ENCODE results near the gene BARHL2.

BARHL2 gene

GRCh38 chr1:90717665-90718410 is 736 bp upstream of the BARHL2 start:
- Histone ChIP-seq H3K27ac (ENCODE audit: low read length) (no peak overlapping the region), H3K4me1 (ENCODE audit: control insufficient read depth, insufficient read depth, low read length) (peaks cover 4% of the 10 kb centered on the region), H3K36me3 (ENCODE audit: control insufficient read depth, insufficient read depth, low read length) (no peaks in the 10 kb centered on the region), H3K9me3 (ENCODE audit: control insufficient read depth, insufficient read depth, low read length) (no peaks in the 10 kb centered on the region), H3K4me3 (ENCODE audit: low read length) (peak overlapping the region; percentile 32; the same call in 1 of the 2 replicates), H3K27me3 (ENCODE audit: control insufficient read depth, insufficient read depth, low read length) (peaks cover 79% of the 10 kb centered on the region)
- no CpG with 5 or more reads among the region's 94 CpGs for WGBS (ENCODE audit: insufficient coverage, insufficient read length)
- no peak for DNase-seq (ENCODE audit: low read depth, low spot score)

GRCh38 chr1:90717356-90717664 is 208 bp upstream of the BARHL2 start:
- no peak for DNase-seq (ENCODE audit: low read depth, low spot score)
- Histone ChIP-seq H3K4me3 (ENCODE audit: low read length) (peak overlapping the region; percentile 32; the same call in 1 of the 2 replicates), H3K4me1 (ENCODE audit: control insufficient read depth, insufficient read depth, low read length) (peaks cover 4% of the 10 kb centered on the region), H3K36me3 (ENCODE audit: control insufficient read depth, insufficient read depth, low read length) (no peaks in the 10 kb centered on the region), H3K27me3 (ENCODE audit: control insufficient read depth, insufficient read depth, low read length) (peaks cover 79% of the 10 kb centered on the region), H3K9me3 (ENCODE audit: control insufficient read depth, insufficient read depth, low read length) (no peaks in the 10 kb centered on the region), H3K27ac (ENCODE audit: low read length) (no peak overlapping the region)
- no CpG with 5 or more reads among the region's 37 CpGs for WGBS (ENCODE audit: insufficient coverage, insufficient read length)

- H3K9me3 ChIP-seq (ENCODE audit: control insufficient read depth, insufficient read depth, low read length), result no peaks in the 10 kb centered on the region
- no peak overlapping the region for H3K4me3 ChIP-seq (ENCODE audit: low read length)
- no peaks in the 10 kb centered on the region for H3K36me3 ChIP-seq (ENCODE audit: control insufficient read depth, insufficient read depth, low read length)
- H3K4me1 ChIP-seq (ENCODE audit: control insufficient read depth, insufficient read depth, low read length), result peaks cover 6% of the 10 kb centered on the region
- H3K27me3 ChIP-seq (ENCODE audit: control insufficient read depth, insufficient read depth, low read length), result peaks cover 83% of the 10 kb centered on the region
- DNase-seq (ENCODE audit: low read depth, low spot score), result no peak
- H3K27ac ChIP-seq (ENCODE audit: low read length), result no peak overlapping the region
- no CpG with 5 or more reads among the region's 15 CpGs for WGBS (ENCODE audit: insufficient coverage, insufficient read length)
Measured at GRCh38 chr1:90716243-90716551, 905 bp downstream of the BARHL2 start.

GRCh38 chr1:90715309-90715708 is 1.8 kb downstream of the BARHL2 start:
- Histone ChIP-seq H3K27me3 (ENCODE audit: control insufficient read depth, insufficient read depth, low read length) (peaks cover 86% of the 10 kb centered on the region), H3K36me3 (ENCODE audit: control insufficient read depth, insufficient read depth, low read length) (no peaks in the 10 kb centered on the region)
- no CpG with 5 or more reads among the region's 5 CpGs for whole genome bisulfite sequencing (ENCODE audit: insufficient coverage, insufficient read length)

GRCh38 chr1:90714521-90714951 is 2.6 kb downstream of the BARHL2 start:
- Histone ChIP-seq H3K27me3 (ENCODE audit: control insufficient read depth, insufficient read depth, low read length) (peaks cover 86% of the 10 kb centered on the region), H3K36me3 (ENCODE audit: control insufficient read depth, insufficient read depth, low read length) (no peaks in the 10 kb centered on the region), H3K4me1 (ENCODE audit: control insufficient read depth, insufficient read depth, low read length) (peaks cover 6% of the 10 kb centered on the region), H3K9me3 (ENCODE audit: control insufficient read depth, insufficient read depth, low read length) (no peaks in the 10 kb centered on the region), H3K27ac (ENCODE audit: low read length) (no peak overlapping the region), H3K4me3 (ENCODE audit: low read length) (no peak overlapping the region)
- WGBS (ENCODE audit: insufficient coverage, insufficient read length), result no CpG with 5 or more reads among the region's 14 CpGs
- DNase-seq (ENCODE audit: low read depth, low spot score), result no peak

More at GRCh38 chr1:90715309-90715708, 1.8 kb downstream of the BARHL2 start:
- H3K4me3 ChIP-seq (ENCODE audit: low read length), result no peak overlapping the region
- no peak overlapping the region for H3K27ac ChIP-seq (ENCODE audit: low read length)
- H3K4me1 ChIP-seq (ENCODE audit: control insufficient read depth, insufficient read depth, low read length), result peaks cover 8% of the 10 kb centered on the region
- no peaks in the 10 kb centered on the region for H3K9me3 ChIP-seq (ENCODE audit: control insufficient read depth, insufficient read depth, low read length)
- no peak for DNase-seq (ENCODE audit: low read depth, low spot score)

GRCh38 chr1:90713741-90714509 is 3.2 kb downstream of the BARHL2 start:
- H3K27ac ChIP-seq (ENCODE audit: low read length), result no peak overlapping the region
- no peaks in the 10 kb centered on the region for H3K9me3 ChIP-seq (ENCODE audit: control insufficient read depth, insufficient read depth, low read length)
- H3K4me1 ChIP-seq (ENCODE audit: control insufficient read depth, insufficient read depth, low read length), result peaks cover 6% of the 10 kb centered on the region
- peaks cover 85% of the 10 kb centered on the region for H3K27me3 ChIP-seq (ENCODE audit: control insufficient read depth, insufficient read depth, low read length)
- no peaks in the 10 kb centered on the region for H3K36me3 ChIP-seq (ENCODE audit: control insufficient read depth, insufficient read depth, low read length)
- H3K4me3 ChIP-seq (ENCODE audit: low read length), result no peak overlapping the region
- no peak for DNase-seq (ENCODE audit: low read depth, low spot score)
- no CpG with 5 or more reads among the region's 15 CpGs for WGBS (ENCODE audit: insufficient coverage, insufficient read length)

- peaks cover 6% of the 10 kb centered on the region for H3K4me1 ChIP-seq (ENCODE audit: control insufficient read depth, insufficient read depth, low read length)
- no peak overlapping the region for H3K4me3 ChIP-seq (ENCODE audit: low read length)
- H3K27me3 ChIP-seq (ENCODE audit: control insufficient read depth, insufficient read depth, low read length), result peaks cover 85% of the 10 kb centered on the region
- no peak overlapping the region for H3K27ac ChIP-seq (ENCODE audit: low read length)
- no peaks in the 10 kb centered on the region for H3K36me3 ChIP-seq (ENCODE audit: control insufficient read depth, insufficient read depth, low read length)
- H3K9me3 ChIP-seq (ENCODE audit: control insufficient read depth, insufficient read depth, low read length), result no peaks in the 10 kb centered on the region
- no peak for DNase-seq (ENCODE audit: low read depth, low spot score)
- WGBS (ENCODE audit: insufficient coverage, insufficient read length), result no CpG with 5 or more reads among the region's 15 CpGs
Measured at GRCh38 chr1:90712915-90713730, 4.0 kb downstream of the BARHL2 start.

- H3K4me1 ChIP-seq (ENCODE audit: control insufficient read depth, insufficient read depth, low read length), result peaks cover 6% of the 10 kb centered on the region
- no CpG with 5 or more reads among the region's 21 CpGs for WGBS (ENCODE audit: insufficient coverage, insufficient read length)
- peaks cover 89% of the 10 kb centered on the region for H3K27me3 ChIP-seq (ENCODE audit: control insufficient read depth, insufficient read depth, low read length)
- no peak overlapping the region for H3K4me3 ChIP-seq (ENCODE audit: low read length)
- H3K9me3 ChIP-seq (ENCODE audit: control insufficient read depth, insufficient read depth, low read length), result no peaks in the 10 kb centered on the region
- H3K36me3 ChIP-seq (ENCODE audit: control insufficient read depth, insufficient read depth, low read length), result no peaks in the 10 kb centered on the region
- DNase-seq (ENCODE audit: low read depth, low spot score), result no peak
- no peak overlapping the region for H3K27ac ChIP-seq (ENCODE audit: low read length)
Measured at GRCh38 chr1:90712153-90712856, 4.8 kb downstream of the BARHL2 start.

GRCh38 chr1:90711696-90712095 is 5.4 kb downstream of the BARHL2 start:
- no peak for DNase-seq (ENCODE audit: low read depth, low spot score)
- no CpG with 5 or more reads among the region's 5 CpGs for whole genome bisulfite sequencing (ENCODE audit: insufficient coverage, insufficient read length)
- Histone ChIP-seq H3K27ac (ENCODE audit: low read length) (no peak overlapping the region), H3K4me3 (ENCODE audit: low read length) (no peak overlapping the region), H3K9me3 (ENCODE audit: control insufficient read depth, insufficient read depth, low read length) (no peaks in the 10 kb centered on the region), H3K36me3 (ENCODE audit: control insufficient read depth, insufficient read depth, low read length) (no peaks in the 10 kb centered on the region), H3K4me1 (ENCODE audit: control insufficient read depth, insufficient read depth, low read length) (peaks cover 6% of the 10 kb centered on the region), H3K27me3 (ENCODE audit: control insufficient read depth, insufficient read depth, low read length) (peaks cover 89% of the 10 kb centered on the region)
